ENCODE results near the gene MTIF3. TPM values are rescaled to one million over a fixed set of nuclear protein-coding genes. Genes with fewer than 3 reads are reported as not detected.

Gene MTIF3
- total RNA-seq, 2 experiments from 2014 or later: 37.9 to 42.9 TPM

GRCh38 chr13:27472441-27472840 lies 22.1 kb upstream of the MTIF3 start:
- TF ChIP-seq, protein P1, sequence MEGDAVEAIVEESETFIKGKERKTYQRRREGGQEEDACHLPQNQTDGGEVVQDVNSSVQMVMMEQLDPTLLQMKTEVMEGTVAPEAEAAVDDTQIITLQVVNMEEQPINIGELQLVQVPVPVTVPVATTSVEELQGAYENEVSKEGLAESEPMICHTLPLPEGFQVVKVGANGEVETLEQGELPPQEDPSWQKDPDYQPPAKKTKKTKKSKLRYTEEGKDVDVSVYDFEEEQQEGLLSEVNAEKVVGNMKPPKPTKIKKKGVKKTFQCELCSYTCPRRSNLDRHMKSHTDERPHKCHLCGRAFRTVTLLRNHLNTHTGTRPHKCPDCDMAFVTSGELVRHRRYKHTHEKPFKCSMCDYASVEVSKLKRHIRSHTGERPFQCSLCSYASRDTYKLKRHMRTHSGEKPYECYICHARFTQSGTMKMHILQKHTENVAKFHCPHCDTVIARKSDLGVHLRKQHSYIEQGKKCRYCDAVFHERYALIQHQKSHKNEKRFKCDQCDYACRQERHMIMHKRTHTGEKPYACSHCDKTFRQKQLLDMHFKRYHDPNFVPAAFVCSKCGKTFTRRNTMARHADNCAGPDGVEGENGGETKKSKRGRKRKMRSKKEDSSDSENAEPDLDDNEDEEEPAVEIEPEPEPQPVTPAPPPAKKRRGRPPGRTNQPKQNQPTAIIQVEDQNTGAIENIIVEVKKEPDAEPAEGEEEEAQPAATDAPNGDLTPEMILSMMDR (conservative IDR thresholded peaks at IDR 0.05; ENCODE audit: low read length): no peak
- TF ChIP-seq EZH2phosphoT487 (IDR thresholded peaks at IDR 0.05; ENCODE audit: borderline replicate concordance, low read depth, low read length): no peak
- BruUV-seq (replicated peaks): no TSS peak

GRCh38 chr13:27470075-27470820 lies 19.9 kb upstream of the MTIF3 start:
- Histone ChIP-seq H4K20me1 (ENCODE audit: insufficient read depth, low read length) (no peaks in the 10 kb centered on the region), H2AFZ (ENCODE audit: low read length) (no peak overlapping the region), H3K4me2 (ENCODE audit: low read length) (no peak overlapping the region), H3K4me1 (ENCODE audit: insufficient read depth, low read length, poor library complexity, severe bottlenecking) (no peaks in the 10 kb centered on the region), H3K9me3 (ENCODE audit: low read length) (no peaks in the 10 kb centered on the region), H3K27ac (ENCODE audit: low read depth, low read length, poor library complexity, severe bottlenecking) (no peak overlapping the region), H3K9me2 (ENCODE audit: insufficient read depth, low read length) (no peaks in the 10 kb centered on the region), H3K4me3 (ENCODE audit: low read depth, low read length, poor library complexity, severe bottlenecking) (no peak overlapping the region), H3K36me3 (ENCODE audit: insufficient read depth, low read length) (no peaks in the 10 kb centered on the region), H3K79me2 (ENCODE audit: insufficient read depth, low read depth, low read length) (no peaks in the 10 kb centered on the region)
- intact Hi-C loops (cut with micrococcal nuclease; ENCODE audit: unreplicated experiment): no loop called here
- ChIA-PET POLR2A (interaction anchor here (0.6 kb wide), 1 partner anchor 208 kb away, joined by 3 read pairs; no protein-coding TSS in a partner anchor), CTCF (ENCODE audit: unreplicated experiment) (no interaction called here)
- no TSS peak for BruUV-seq (replicated peaks)
- no peak for DNase-seq (ENCODE audit: low spot score)
- TF ChIP-seq EZH2phosphoT487 (IDR thresholded peaks at IDR 0.05; ENCODE audit: borderline replicate concordance, low read depth, low read length): no peak
- TF ChIP-seq, protein P1 (conservative IDR thresholded peaks at IDR 0.05; ENCODE audit: low read length): no peak

More at GRCh38 chr13:27472441-27472840, 22.1 kb upstream of the MTIF3 start:
- POLR2A ChIA-PET: interaction anchor here (0.5 kb wide), 1 partner anchor 18 kb away, joined by 3 read pairs; no protein-coding TSS in a partner anchor
- intact Hi-C loops (cut with micrococcal nuclease; ENCODE audit: unreplicated experiment): no loop called here
- H3K27ac ChIP-seq (ENCODE audit: low read depth, low read length, poor library complexity, severe bottlenecking): no peak overlapping the region
- H3K36me3 ChIP-seq (ENCODE audit: insufficient read depth, low read length): no peaks in the 10 kb centered on the region
- H3K9me2 ChIP-seq (ENCODE audit: insufficient read depth, low read length): no peaks in the 10 kb centered on the region
- H3K4me2 ChIP-seq (ENCODE audit: low read length): no peak overlapping the region
- no peak for DNase-seq (ENCODE audit: low spot score)
- CTCF ChIA-PET (ENCODE audit: unreplicated experiment): interaction anchor here (0.5 kb wide), 1 partner anchor 1932 kb away, joined by 3 read pairs; no protein-coding TSS in a partner anchor
- no peak overlapping the region for H3K4me3 ChIP-seq (ENCODE audit: low read depth, low read length, poor library complexity, severe bottlenecking)
- no peaks in the 10 kb centered on the region for H4K20me1 ChIP-seq (ENCODE audit: insufficient read depth, low read length)
- H2AFZ ChIP-seq (ENCODE audit: low read length): no peak overlapping the region
- H3K79me2 ChIP-seq (ENCODE audit: insufficient read depth, low read depth, low read length): no peaks in the 10 kb centered on the region
- H3K9me3 ChIP-seq (ENCODE audit: low read length): no peaks in the 10 kb centered on the region
- peaks cover 7% of the 10 kb centered on the region for H3K4me1 ChIP-seq (ENCODE audit: insufficient read depth, low read length, poor library complexity, severe bottlenecking)

GRCh38 chr13:27466513-27466912 lies 16.1 kb upstream of the MTIF3 start:
- no TSS peak for BruUV-seq (replicated peaks)
- intact Hi-C loops (cut with micrococcal nuclease; ENCODE audit: unreplicated experiment): no loop called here
- Histone ChIP-seq H3K27ac (ENCODE audit: low read depth, low read length, poor library complexity, severe bottlenecking) (no peak overlapping the region), H3K4me1 (ENCODE audit: insufficient read depth, low read length, poor library complexity, severe bottlenecking) (peaks cover 3% of the 10 kb centered on the region), H3K4me2 (ENCODE audit: low read length) (no peak overlapping the region), H3K36me3 (ENCODE audit: insufficient read depth, low read length) (no peaks in the 10 kb centered on the region), H3K79me2 (ENCODE audit: insufficient read depth, low read depth, low read length) (no peaks in the 10 kb centered on the region), H3K9me2 (ENCODE audit: insufficient read depth, low read length) (no peaks in the 10 kb centered on the region), H3K9me3 (ENCODE audit: low read length) (no peaks in the 10 kb centered on the region), H3K4me3 (ENCODE audit: low read depth, low read length, poor library complexity, severe bottlenecking) (no peak overlapping the region), H2AFZ (ENCODE audit: low read length) (peak overlapping the region; percentile 13; the same call in 1 of the 2 replicates), H4K20me1 (ENCODE audit: insufficient read depth, low read length) (no peaks in the 10 kb centered on the region)
- ChIA-PET POLR2A (interaction anchor here (1.2 to 1.7 kb wide), 4 partner anchors 11 to 15 kb away, joined by 3 to 10 read pairs (median 6); no protein-coding TSS in a partner anchor), CTCF (ENCODE audit: unreplicated experiment) (interaction anchor here (2.1 kb wide), 1 partner anchor 11 kb away, joined by 4 read pairs; no protein-coding TSS in a partner anchor)
- TF ChIP-seq, protein P1 (conservative IDR thresholded peaks at IDR 0.05; ENCODE audit: low read length): no peak
- TF ChIP-seq EZH2phosphoT487 (IDR thresholded peaks at IDR 0.05; ENCODE audit: borderline replicate concordance, low read depth, low read length): no peak
- DNase-seq (ENCODE audit: low spot score): no peak
